Measurements from ENCODE around the gene GAL. TPM values are rescaled to one million over a fixed set of nuclear protein-coding genes. Genes with fewer than 3 reads are reported as not detected.

GAL gene
- total and polyA plus RNA-seq, 7 donors = 0.38 to 5.6 TPM; not detected in 5

DNA sequence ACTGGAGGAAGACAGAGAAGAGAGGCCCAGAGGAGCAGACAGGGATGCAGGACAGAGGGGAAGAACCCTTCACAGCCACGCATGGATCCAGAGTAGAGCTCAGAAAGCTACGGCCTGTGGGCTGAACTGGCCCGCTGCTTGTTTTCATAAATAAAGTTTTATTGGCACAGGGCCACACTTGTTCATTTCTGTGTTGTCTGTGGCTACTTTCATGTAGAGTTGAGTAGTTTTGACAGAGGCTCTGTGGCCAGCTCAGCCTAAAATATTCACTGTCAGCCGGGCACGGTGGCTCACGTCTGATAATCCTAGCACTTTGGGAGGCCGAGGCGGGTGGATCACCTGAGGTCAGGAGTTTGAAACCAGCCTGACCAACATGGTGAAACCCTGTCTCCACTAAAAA, 26.2 kb upstream of the GAL start:
- no peak for ATAC-seq
- Histone ChIP-seq H3K4me3 (no peak overlapping the region), H3K36me3 (ENCODE audit: insufficient read depth in 1 of 2, low read depth in 1 of 2) (no peaks in the 10 kb centered on the region), H3K27me3 (ENCODE audit: insufficient read depth in 3 of 3, low read length in 2 of 3) (peaks cover 0 to 11% (median 9%) of the 10 kb centered on the region in 3 donors), H3K9me3 (peaks cover 8% of the 10 kb centered on the region), H3K4me1 (no peaks in the 10 kb centered on the region), H3K27ac (no peak overlapping the region)
- TF ChIP-seq, protein P1, sequence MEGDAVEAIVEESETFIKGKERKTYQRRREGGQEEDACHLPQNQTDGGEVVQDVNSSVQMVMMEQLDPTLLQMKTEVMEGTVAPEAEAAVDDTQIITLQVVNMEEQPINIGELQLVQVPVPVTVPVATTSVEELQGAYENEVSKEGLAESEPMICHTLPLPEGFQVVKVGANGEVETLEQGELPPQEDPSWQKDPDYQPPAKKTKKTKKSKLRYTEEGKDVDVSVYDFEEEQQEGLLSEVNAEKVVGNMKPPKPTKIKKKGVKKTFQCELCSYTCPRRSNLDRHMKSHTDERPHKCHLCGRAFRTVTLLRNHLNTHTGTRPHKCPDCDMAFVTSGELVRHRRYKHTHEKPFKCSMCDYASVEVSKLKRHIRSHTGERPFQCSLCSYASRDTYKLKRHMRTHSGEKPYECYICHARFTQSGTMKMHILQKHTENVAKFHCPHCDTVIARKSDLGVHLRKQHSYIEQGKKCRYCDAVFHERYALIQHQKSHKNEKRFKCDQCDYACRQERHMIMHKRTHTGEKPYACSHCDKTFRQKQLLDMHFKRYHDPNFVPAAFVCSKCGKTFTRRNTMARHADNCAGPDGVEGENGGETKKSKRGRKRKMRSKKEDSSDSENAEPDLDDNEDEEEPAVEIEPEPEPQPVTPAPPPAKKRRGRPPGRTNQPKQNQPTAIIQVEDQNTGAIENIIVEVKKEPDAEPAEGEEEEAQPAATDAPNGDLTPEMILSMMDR (IDR thresholded peaks at IDR 0.05) = no peak
- WGBS, 3 donors = 89 to 96% (median 93%) methylated on average over 8 of the region's 8 CpGs
- DNase-seq = no peak
- intact Hi-C loops (cut with DNase I) = no loop called here

DNA sequence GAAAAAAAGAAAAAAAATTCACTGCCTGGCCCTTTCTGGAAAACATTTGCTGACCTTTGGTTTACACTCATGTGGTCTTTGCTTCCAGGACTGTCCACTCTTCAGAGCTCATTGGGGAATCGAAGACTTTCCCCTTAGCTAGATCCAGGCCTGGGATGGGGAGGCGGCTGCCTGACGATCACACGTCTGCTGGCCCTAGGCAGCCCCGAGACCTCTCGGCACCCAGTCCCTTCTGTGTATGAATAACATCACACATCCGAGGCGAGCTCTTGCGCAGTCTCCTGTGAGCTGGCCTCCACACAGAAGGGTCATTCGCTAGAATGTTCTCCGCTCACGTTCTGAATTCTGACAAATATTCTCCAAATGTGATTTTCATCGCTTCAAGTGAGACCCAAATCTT, 25.7 kb upstream of the GAL start:
- ATAC-seq (peak in 3 of 4 donors; percentile 37 to 51 (median 50)), DNase-seq (peak in 1 of 2 donors; percentile 72)
- TF ChIP-seq, protein P1 (IDR thresholded peaks at IDR 0.05) = no peak
- intact Hi-C loops (cut with DNase I) = no loop called here
- H3K9me3 ChIP-seq = peaks cover 8% of the 10 kb centered on the region
- H3K4me3 ChIP-seq = no peak overlapping the region
- H3K36me3 ChIP-seq (ENCODE audit: insufficient read depth in 1 of 2, low read depth in 1 of 2) = no peaks in the 10 kb centered on the region
- H3K4me1 ChIP-seq = no peaks in the 10 kb centered on the region
- 60 to 72% (median 69%) methylated on average over 13 of the region's 13 CpGs for WGBS, 3 donors
- H3K27me3 ChIP-seq (ENCODE audit: insufficient read depth in 3 of 3, low read length in 2 of 3) = peaks cover 0 to 12% (median 10%) of the 10 kb centered on the region in 3 donors
- peak overlapping the region; percentile 30 for H3K27ac ChIP-seq

DNA sequence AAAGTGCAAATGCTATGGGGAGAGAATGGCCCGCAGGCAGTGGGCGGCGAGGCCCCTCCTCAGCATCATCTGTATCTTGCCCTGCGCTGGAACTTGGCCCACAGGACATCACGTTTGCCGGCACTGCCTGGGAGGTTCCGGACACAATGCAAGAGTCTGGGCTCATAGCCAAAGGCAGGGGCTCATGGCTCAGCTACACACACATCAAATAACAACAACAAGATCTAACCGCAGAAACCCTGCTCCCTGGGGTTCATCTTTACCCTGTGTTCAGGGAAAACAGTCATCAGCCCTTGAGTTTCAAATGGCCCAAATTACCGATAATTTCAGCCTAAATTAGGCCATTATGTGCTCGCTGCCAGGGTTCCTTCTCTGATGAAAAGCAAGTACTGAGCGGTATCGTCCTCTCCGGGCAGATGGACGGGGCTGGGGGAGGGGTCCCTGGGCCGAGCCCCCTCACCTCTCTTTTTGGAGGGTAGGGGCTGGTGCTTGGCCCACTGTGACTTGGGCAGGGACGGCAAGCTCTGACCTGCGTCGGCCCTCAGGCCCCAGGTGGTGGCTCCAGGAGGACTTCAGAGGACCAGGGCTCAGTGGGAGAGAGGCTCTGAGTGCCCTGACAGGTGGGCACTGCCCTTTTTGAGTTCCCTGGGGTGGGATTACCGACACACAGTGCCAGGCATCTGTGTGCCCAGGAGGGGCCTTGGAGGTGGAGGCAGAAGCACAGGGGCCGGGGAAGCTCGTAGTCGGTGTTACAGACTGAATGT, 25.0 kb upstream of the GAL start:
- no peaks in the 10 kb centered on the region for H3K4me1 ChIP-seq
- H3K4me3 ChIP-seq = no peak overlapping the region
- H3K36me3 ChIP-seq (ENCODE audit: insufficient read depth in 1 of 2, low read depth in 1 of 2) = no peaks in the 10 kb centered on the region
- intact Hi-C loops (cut with DNase I) = no loop called here
- ATAC-seq = peak; percentile 30 to 73 (median 58)
- peaks cover 8% of the 10 kb centered on the region for H3K9me3 ChIP-seq
- peak; percentile 74 to 85 for DNase-seq
- TF ChIP-seq, protein P1 (IDR thresholded peaks at IDR 0.05) = no peak
- H3K27ac ChIP-seq = peak overlapping the region; percentile 30
- H3K27me3 ChIP-seq (ENCODE audit: insufficient read depth in 3 of 3, low read length in 2 of 3) = peaks cover 0 to 18% (median 8%) of the 10 kb centered on the region in 3 donors
- WGBS, 3 donors = 38 to 40% (median 39%) methylated on average over 22 of the region's 22 CpGs

DNA sequence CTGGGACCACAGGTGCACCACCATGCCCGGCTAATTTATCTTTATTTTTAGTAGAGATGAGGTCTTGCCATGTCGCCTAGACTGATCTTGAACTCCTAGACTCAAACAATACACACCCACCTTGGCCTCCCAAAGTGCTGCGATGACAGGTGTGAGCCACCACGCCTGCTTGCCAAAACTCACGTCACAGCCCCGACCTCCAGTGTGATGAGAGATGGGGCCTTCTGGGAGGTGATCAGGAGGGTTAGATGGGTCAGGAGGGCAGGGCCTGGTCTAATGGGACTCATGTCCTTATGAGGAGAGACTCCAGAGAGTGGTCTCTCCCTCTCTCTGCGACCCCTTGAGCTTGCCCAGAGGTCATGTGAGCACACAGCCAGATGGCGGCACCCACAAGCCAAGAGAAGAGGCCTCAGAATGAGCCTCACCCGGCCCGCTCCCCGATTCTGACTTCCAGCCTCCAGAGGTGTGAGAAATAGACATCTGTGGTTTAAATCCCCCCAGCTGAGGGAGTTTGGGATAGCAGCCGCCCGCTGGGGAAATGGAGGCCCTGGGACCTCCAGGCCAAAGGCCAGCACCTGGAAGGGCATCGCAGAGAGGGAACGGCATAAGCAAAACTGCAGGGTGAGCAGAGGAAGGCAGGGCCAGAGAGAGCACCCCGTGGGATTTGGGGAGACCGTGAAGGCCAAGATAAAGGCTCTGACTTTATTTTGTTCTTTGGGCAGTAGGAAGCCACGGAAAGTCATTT, 24.1 kb upstream of the GAL start:
- ATAC-seq (no peak), DNase-seq (no peak)
- H3K4me1 ChIP-seq = no peaks in the 10 kb centered on the region
- H3K27ac ChIP-seq = no peak overlapping the region
- TF ChIP-seq, protein P1 (IDR thresholded peaks at IDR 0.05) = no peak
- peaks cover 6% of the 10 kb centered on the region for H3K9me3 ChIP-seq
- no peak overlapping the region for H3K4me3 ChIP-seq
- H3K36me3 ChIP-seq (ENCODE audit: insufficient read depth in 1 of 2, low read depth in 1 of 2) = no peaks in the 10 kb centered on the region
- intact Hi-C loops (cut with DNase I) = no loop called here
- peaks cover 0 to 25% (median 8%) of the 10 kb centered on the region in 3 donors for H3K27me3 ChIP-seq (ENCODE audit: insufficient read depth in 3 of 3, low read length in 2 of 3)
- 87 to 89% (median 89%) methylated on average over 17 to 18 of the region's 18 CpGs for WGBS, 3 donors

All from psoas muscle (tissue), 8 donors.